Fibroblast of lung (primary cell): ENCODE measurements around the gene KRABD2. TPM values are rescaled to one million over a fixed set of nuclear protein-coding genes. Genes with fewer than 3 reads are reported as not detected.
A peak's percentile ranks its signal among the peaks of the same experiment; 100 is the strongest.

ENCODE experiments used
- DNase-seq, 2 donors: peaks; one replicate each; pipeline versions ENCODE4 v3.0.0 to v3.0.0-alpha.2; 2010; ENCODE audit warnings: low read depth in 2 of 2
- H2AFZ ChIP-seq: 2 replicates; pipeline ENCODE4 v1.5.1; 2012; ENCODE audit warnings: low read length, control low read depth, inconsistent platforms
- H3K27ac ChIP-seq: 2 replicates; pipeline ENCODE4 v1.5.1; 2011; ENCODE audit warnings: low read length, control low read depth; ENCODE audit not compliant: insufficient read depth
- H3K27me3 ChIP-seq: 2 replicates; pipeline ENCODE4 v1.5.1; 2011; ENCODE audit warnings: mild to moderate bottlenecking, low read length; ENCODE audit not compliant: control insufficient read depth, insufficient read depth
- H3K36me3 ChIP-seq: 2 replicates; pipeline ENCODE4 v1.5.1; 2011; ENCODE audit warnings: low read length; ENCODE audit not compliant: control insufficient read depth, insufficient read depth
- H3K4me1 ChIP-seq: 2 replicates; pipeline ENCODE4 v1.5.1; 2011; ENCODE audit warnings: low read length; ENCODE audit not compliant: control insufficient read depth, insufficient read depth; ENCODE audit errors: extremely low read depth
- H3K4me2 ChIP-seq: 2 replicates; pipeline ENCODE4 v1.5.1; 2011; ENCODE audit warnings: low read length, control low read depth; ENCODE audit not compliant: insufficient read depth; ENCODE audit errors: extremely low read depth
- H3K4me3 ChIP-seq, 4 experiments: fragments of 200-600 bp in 1 of 4; sonication (generic) in 1 of 4; replicated peaks in 1 of 4; 2 replicates each; pipeline ENCODE4 v1.5.1; 2011 to 2016; ENCODE audit warnings: low read length in 4 of 4, low read depth in 3 of 4, mild to moderate bottlenecking in 3 of 4, control low read depth in 2 of 4, inconsistent platforms in 1 of 4, mixed read lengths in 1 of 4; ENCODE audit not compliant: insufficient read depth in 1 of 4; ENCODE audit errors: control extremely low read depth in 1 of 4
- H3K79me2 ChIP-seq: 2 replicates; pipeline ENCODE4 v1.5.1; 2012; ENCODE audit warnings: mild to moderate bottlenecking, low read length, inconsistent platforms; ENCODE audit not compliant: control insufficient read depth, insufficient read depth
- H3K9ac ChIP-seq: 2 replicates; pipeline ENCODE4 v1.5.1; 2011; ENCODE audit warnings: mild to moderate bottlenecking, low read length, control low read depth; ENCODE audit not compliant: insufficient read depth
- H3K9me3 ChIP-seq: 2 replicates; pipeline ENCODE4 v1.5.1; 2012; ENCODE audit warnings: low read depth, low read length; ENCODE audit not compliant: control insufficient read depth, insufficient read depth
- H4K20me1 ChIP-seq: 2 replicates; pipeline ENCODE4 v1.5.1; 2011; ENCODE audit warnings: low read length; ENCODE audit not compliant: control insufficient read depth, insufficient read depth; ENCODE audit errors: extremely low read depth
- CTCF ChIP-seq, 2 donors: IDR thresholded peaks in 1 of 2; conservative IDR thresholded peaks in 1 of 2; 1 replicate in 1 of 2; 2 replicates in 1 of 2; pipeline ENCODE4 v1.5.1; 2011 to 2012; ENCODE audit warnings: low read length in 2 of 2, control low read depth in 1 of 2, inconsistent platforms in 1 of 2, low read depth in 1 of 2, mild to moderate bottlenecking in 1 of 2
- EZH2 ChIP-seq: IDR thresholded peaks from 2 replicates; pipeline ENCODE4 v1.5.1; 2012; ENCODE audit warnings: low read length, control low read depth, mild to moderate bottlenecking; ENCODE audit errors: missing control alignments
- polyA plus RNA-seq, 2 donors: library from polyadenylated mRNA; depleted of rRNA in 1 of 2; stranded (reverse) in 1 of 2; unstranded in 1 of 2; fragments of >200 nt; gene quantifications; 2 replicates each; pipeline ENCODE4 v1.2.1, GENCODE V29; 2011 to 2012; ENCODE audit warnings: missing spikeins in 1 of 2
- total RNA-seq: library from RNA; depleted of rRNA; stranded (reverse); fragments of >200 nt; gene quantifications from 2 replicates; pipeline ENCODE4 v1.2.1, GENCODE V29; 2014

Gene KRABD2

GRCh38 chr17:8327303-8327649 lies 49.2 kb downstream of the KRABD2 start:
- TF ChIP-seq CTCF (conservative IDR thresholded peaks at IDR 0.05 in 1 of 2, IDR thresholded peaks at IDR 0.05 in 1 of 2; ENCODE audit: low read depth in 1 of 2, low read length in 2 of 2): no peak
- no peak for TF ChIP-seq EZH2
- Histone ChIP-seq H3K4me3 (peak overlapping the region; percentile 33 to 49 (median 36)), H3K79me2 (no peaks in the 10 kb centered on the region), H4K20me1 (no peaks in the 10 kb centered on the region), H3K27me3 (no peaks in the 10 kb centered on the region), H3K36me3 (no peaks in the 10 kb centered on the region), H3K9ac (no peak overlapping the region), H3K27ac (no peak overlapping the region), H3K4me1 (no peaks in the 10 kb centered on the region), H3K9me3 (no peaks in the 10 kb centered on the region), H2AFZ (peak overlapping the region; percentile 96), H3K4me2 (peak overlapping the region; percentile 83)
- no peak for DNase-seq

Other genes with a start within 250 kb of the KRABD2 start
- 3.1 and 6.9 TPM in 2 replicates for gene PER1, start 224.3 kb downstream of the KRABD2 start, total RNA-seq
- 2.5 and 4.1 TPM in 2 replicates for gene PER1, start 224.3 kb downstream of the KRABD2 start, polyA plus RNA-seq
- 3.6 and 8.1 TPM in 2 replicates for gene VAMP2, start 213.8 kb downstream of the KRABD2 start, total RNA-seq
- gene VAMP2, start 213.8 kb downstream of the KRABD2 start, polyA plus RNA-seq: 12.2 and 14.2 TPM in 2 replicates
- 15.4 and 36.0 TPM in 2 replicates for gene TMEM107, start 200.3 kb downstream of the KRABD2 start, total RNA-seq
- gene TMEM107, start 200.3 kb downstream of the KRABD2 start, polyA plus RNA-seq: 9.8 and 13.0 TPM in 2 replicates
- 6.9 and 11.4 TPM in 2 replicates for gene BORCS6, start 186.5 kb downstream of the KRABD2 start, total RNA-seq
- 2.8 and 2.9 TPM in 2 replicates for gene BORCS6, start 186.5 kb downstream of the KRABD2 start, polyA plus RNA-seq
- gene AURKB, start 166.1 kb downstream of the KRABD2 start, total RNA-seq: 0.26 and 8.4 TPM in 2 replicates
- gene AURKB, start 166.1 kb downstream of the KRABD2 start, polyA plus RNA-seq: 7.5 and 37.8 TPM in 2 replicates
- 4.6 and 5.0 TPM in 2 replicates for gene CTC1, start 128.6 kb downstream of the KRABD2 start, total RNA-seq
- gene CTC1, start 128.6 kb downstream of the KRABD2 start, polyA plus RNA-seq: 4.7 and 6.9 TPM in 2 replicates
- 9.4 and 11.3 TPM in 2 replicates for gene PFAS, start 127.4 kb downstream of the KRABD2 start, total RNA-seq
- 9.8 and 20.8 TPM in 2 replicates for gene PFAS, start 127.4 kb downstream of the KRABD2 start, polyA plus RNA-seq
- gene RANGRF, start 88.0 kb downstream of the KRABD2 start, total RNA-seq: 12.1 and 15.4 TPM in 2 replicates
- 19.8 and 25.9 TPM in 2 replicates for gene RANGRF, start 88.0 kb downstream of the KRABD2 start, polyA plus RNA-seq
- 0.77 and 1.7 TPM in 2 replicates for gene SLC25A35, start 81.3 kb downstream of the KRABD2 start, total RNA-seq
- 1.1 and 2.7 TPM in 2 replicates for gene SLC25A35, start 81.3 kb downstream of the KRABD2 start, polyA plus RNA-seq
- gene ARHGEF15, start 66.5 kb downstream of the KRABD2 start, total RNA-seq: not detected in 2 replicates
- gene ARHGEF15, start 66.5 kb downstream of the KRABD2 start, polyA plus RNA-seq: not detected in 2 replicates
- not detected in 2 replicates for gene ODF4, start 36.9 kb downstream of the KRABD2 start, total RNA-seq
- gene ODF4, start 36.9 kb downstream of the KRABD2 start, polyA plus RNA-seq: not detected in 2 replicates
- gene RPL26, start 6.5 kb upstream of the KRABD2 start, total RNA-seq: 2,663 and 4,635 TPM in 2 replicates
- gene RPL26, start 6.5 kb upstream of the KRABD2 start, polyA plus RNA-seq: 3,934 and 4,116 TPM in 2 replicates
- gene RNF222, start 21.1 kb upstream of the KRABD2 start, total RNA-seq: not detected in 2 replicates
- gene RNF222, start 21.1 kb upstream of the KRABD2 start, polyA plus RNA-seq: not detected in 2 replicates
- gene NDEL1, start 59.2 kb upstream of the KRABD2 start, total RNA-seq: 34.9 and 45.4 TPM in 2 replicates
- 67.3 and 88.6 TPM in 2 replicates for gene NDEL1, start 59.2 kb upstream of the KRABD2 start, polyA plus RNA-seq